Esophagus squamous epithelium (tissue), 5 donors: ENCODE results near the gene PTPRN2. TPM values are rescaled to one million over a fixed set of nuclear protein-coding genes. Genes with fewer than 3 reads are reported as not detected.

Source experiments
- DNase-seq: peaks from one replicate; lab custom pipeline; 2025; lab: John Stamatoyannopoulos, UW
- H3K27ac ChIP-seq, 4 donors: fragments of 200-600 bp; sonication (generic); one replicate each; pipeline ENCODE4 v1.5.1; 2016 to 2019; ENCODE audit warnings: mild to moderate bottlenecking in 1 of 4
- H3K27me3 ChIP-seq, 4 donors: fragments of 200-600 bp; sonication (generic); 1 replicate in 3 of 4; 2 replicates in 1 of 4; pipeline versions ENCODE4 v1.5.1 to v1.6.0; 2017 to 2021; ENCODE audit warnings: antibody characterized with exemption in 1 of 4
- H3K36me3 ChIP-seq, 3 donors: fragments of 200-600 bp; sonication (generic); one replicate each; pipeline ENCODE4 v1.5.1; 2016 to 2019
- H3K4me1 ChIP-seq, 3 donors: fragments of 200-600 bp; sonication (generic); one replicate each; pipeline ENCODE4 v1.5.1; 2017 to 2019
- H3K4me3 ChIP-seq, 4 donors: fragments of 200-600 bp; sonication (generic); 1 replicate in 3 of 4; 2 replicates in 1 of 4; pipeline ENCODE4 v1.5.1; 2016 to 2019; ENCODE audit warnings: mild to moderate bottlenecking in 2 of 4, moderate library complexity in 1 of 4
- H3K9me3 ChIP-seq, 3 donors: fragments of 200-600 bp; sonication (generic); one replicate each; pipeline ENCODE4 v1.5.1; 2016 to 2019
- CTCF ChIP-seq, 6 experiments: fragments of 450-650 bp in 4 of 6; fragments of 200-600 bp in 2 of 6; sonication (generic) in 2 of 6; IDR thresholded peaks; one replicate each; pipeline ENCODE4 v1.5.1; 2016 to 2019; ENCODE audit warnings: antibody characterized with exemption in 6 of 6, mild to moderate bottlenecking in 4 of 6, moderate library complexity in 4 of 6
- POLR2A ChIP-seq, 4 donors: fragments of 450-650 bp; IDR thresholded peaks; one replicate each; pipeline ENCODE4 v1.6.1; 2017; ENCODE audit warnings: antibody characterized with exemption in 4 of 4, mild to moderate bottlenecking in 4 of 4, moderate library complexity in 3 of 4
- WGBS, 2 donors: methylation state at CpG; one replicate each; pipeline ENCODE4 v1.1.5; 2018; 5-methylcytosine and 5-hydroxymethylcytosine counted together
- intact Hi-C: fragments of 100-400 bp; cut with DNase I; formaldehyde crosslinking; loops from one replicate; pipeline ENCODE4 v1.15.0; 2022
- total RNA-seq, 4 donors: library from RNA; depleted of rRNA; stranded (reverse); fragments of >200 nt; gene quantifications; one replicate each; pipeline ENCODE4 v1.1.0, GENCODE V29; 2016
- donor health status: DM: yes; HTN: yes; CAD: no.

PTPRN2 gene
- total RNA-seq, 4 donors from 2014 or later: 0.38 to 2.7 (median 1.0) TPM

- TF ChIP-seq POLR2A (IDR thresholded peaks at IDR 0.05): no peak
- 78 to 81% methylated on average over 5 of the region's 10 CpGs for WGBS, 2 donors
- H3K27me3 ChIP-seq: peaks cover 0 to 6% (median 0%) of the 10 kb centered on the region in 4 donors
- H3K4me3 ChIP-seq: no peak overlapping the region
- H3K36me3 ChIP-seq: no peaks in the 10 kb centered on the region
- no peaks in the 10 kb centered on the region for H3K4me1 ChIP-seq
- no peak overlapping the region for H3K27ac ChIP-seq
- no peaks in the 10 kb centered on the region for H3K9me3 ChIP-seq
- intact Hi-C loops: no loop called here
- DNase-seq: no peak
These were observed 750.1 kb downstream of the PTPRN2 start for GRCh38 chr7:157837561-157837960.

DNA sequence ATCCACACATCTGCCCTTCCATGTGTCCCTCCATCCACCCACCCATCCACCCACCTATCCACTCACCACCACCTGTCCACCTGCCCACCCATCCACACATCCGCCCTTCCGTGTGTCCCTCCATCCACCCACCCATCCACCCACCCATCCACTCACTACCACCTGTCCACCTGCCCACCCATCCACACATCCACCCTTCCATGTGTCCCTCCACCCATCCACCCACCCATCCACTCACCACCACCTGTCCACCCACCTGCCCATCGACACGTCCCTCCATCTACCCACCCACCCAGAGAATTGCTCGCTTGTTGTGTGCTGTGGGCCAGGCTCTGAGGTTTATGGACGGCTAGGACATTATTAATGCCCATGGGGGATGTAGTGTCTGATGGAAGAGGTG lies 750.6 kb downstream of the PTPRN2 start:
- Histone ChIP-seq H3K4me3 (no peak overlapping the region), H3K27ac (no peak overlapping the region), H3K36me3 (no peaks in the 10 kb centered on the region), H3K27me3 (peaks cover 0 to 6% (median 0%) of the 10 kb centered on the region in 4 donors), H3K4me1 (no peaks in the 10 kb centered on the region), H3K9me3 (no peaks in the 10 kb centered on the region)
- 44% methylated on average over 2 of the region's 6 CpGs; no CpG with 5 or more reads in 1 of the 2 donors for WGBS, 2 donors
- TF ChIP-seq CTCF (IDR thresholded peaks at IDR 0.05) (no peak), POLR2A (IDR thresholded peaks at IDR 0.05) (no peak)
- intact Hi-C loops: no loop called here
- no peak for DNase-seq

GRCh38 chr7:157834501-157835163 lies 753.0 kb downstream of the PTPRN2 start:
- WGBS, 2 donors: 56 to 83% methylated on average over 4 to 10 of the region's 20 CpGs
- Histone ChIP-seq H3K27me3 (peaks cover 0 to 6% (median 0%) of the 10 kb centered on the region in 4 donors), H3K36me3 (no peaks in the 10 kb centered on the region), H3K27ac (no peak overlapping the region), H3K4me3 (no peak overlapping the region), H3K9me3 (no peaks in the 10 kb centered on the region), H3K4me1 (no peaks in the 10 kb centered on the region)
- intact Hi-C loops: no loop called here
- no peak for DNase-seq
- TF ChIP-seq POLR2A (IDR thresholded peaks at IDR 0.05): no peak
- no peak for TF ChIP-seq CTCF (IDR thresholded peaks at IDR 0.05)

GRCh38 chr7:157832866-157833607 lies 754.6 kb downstream of the PTPRN2 start:
- TF ChIP-seq POLR2A (IDR thresholded peaks at IDR 0.05) (no peak), CTCF (IDR thresholded peaks at IDR 0.05) (no peak)
- DNase-seq: no peak
- intact Hi-C loops: no loop called here
- H3K27me3 ChIP-seq: peaks cover 0 to 6% (median 0%) of the 10 kb centered on the region in 4 donors
- no peaks in the 10 kb centered on the region for H3K4me1 ChIP-seq
- no peaks in the 10 kb centered on the region for H3K36me3 ChIP-seq
- no peak overlapping the region for H3K4me3 ChIP-seq
- 73 to 85% methylated on average over 21 to 32 of the region's 35 CpGs for WGBS, 2 donors
- no peak overlapping the region for H3K27ac ChIP-seq
- H3K9me3 ChIP-seq: no peaks in the 10 kb centered on the region

- Histone ChIP-seq H3K4me1 (no peaks in the 10 kb centered on the region), H3K4me3 (no peak overlapping the region), H3K27me3 (peaks cover 0 to 6% (median 0%) of the 10 kb centered on the region in 4 donors), H3K9me3 (no peaks in the 10 kb centered on the region), H3K27ac (no peak overlapping the region), H3K36me3 (no peaks in the 10 kb centered on the region)
- no peak for DNase-seq
- 48 to 50% methylated on average over 6 of the region's 6 CpGs for WGBS, 2 donors
- TF ChIP-seq CTCF (IDR thresholded peaks at IDR 0.05): no peak
- no peak for TF ChIP-seq POLR2A (IDR thresholded peaks at IDR 0.05)
- intact Hi-C loops: no loop called here
These were observed 755.2 kb downstream of the PTPRN2 start for GRCh38 chr7:157832421-157832820.
